ENCODE measurements around the gene LAMA2. TPM values are rescaled to one million over a fixed set of nuclear protein-coding genes. Genes with fewer than 3 reads are reported as not detected.

The LAMA2 gene
- total RNA-seq, 1 experiment from 2014 or later: 8.2 TPM

DNA sequence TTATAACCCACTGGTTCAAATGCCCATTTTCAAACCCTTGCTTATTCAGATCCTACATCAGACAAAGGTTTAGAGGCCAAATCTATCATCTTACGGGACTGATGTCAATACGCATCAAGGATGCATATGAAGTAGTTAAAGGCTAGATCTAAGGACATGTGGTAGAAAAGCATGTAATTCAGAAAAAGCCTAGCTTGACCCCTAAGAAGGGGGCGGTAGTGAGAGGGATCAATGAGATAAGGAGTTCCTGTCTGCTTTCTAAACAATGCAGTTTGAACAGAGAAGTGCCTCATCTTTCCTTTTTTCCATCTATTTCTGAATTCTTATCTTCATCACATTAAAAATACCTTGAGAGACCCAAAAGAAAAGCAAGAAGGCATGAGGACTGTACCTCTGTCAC, 589.3 kb downstream of the LAMA2 start:
- no peaks in the 10 kb centered on the region for H3K27me3 ChIP-seq (ENCODE audit: insufficient read depth, low read length)
- RAD21 ChIA-PET (ENCODE audit: low non-redundant PET in 1 of 2, low total read pairs in 2 of 2, uncharacterized antibody in 2 of 2, unreplicated experiment in 2 of 2): no interaction called here
- TF ChIP-seq EZH2phosphoT487 (IDR thresholded peaks at IDR 0.05; ENCODE audit: borderline replicate concordance) (no peak), JUND (IDR thresholded peaks at IDR 0.05) (no peak)
- BruUV-seq (replicated peaks): no TSS peak
- H3K79me2 ChIP-seq (ENCODE audit: insufficient read depth, low read length): no peaks in the 10 kb centered on the region
- no peaks in the 10 kb centered on the region for H3K9me3 ChIP-seq (ENCODE audit: control insufficient read depth in 1 of 2, insufficient read depth in 1 of 2, low read depth in 1 of 2, low read length in 2 of 2)
- H3K27ac ChIP-seq (ENCODE audit: low read depth, low read length): no peak overlapping the region
- no peak overlapping the region for H3K4me3 ChIP-seq (replicated peaks in 1 of 2; ENCODE audit: low read depth in 1 of 2, low read length in 2 of 2)
- H3K4me1 ChIP-seq (ENCODE audit: control insufficient read depth in 1 of 2, insufficient read depth in 2 of 2, low read length in 2 of 2): peaks cover 0 to 9% of the 10 kb centered on the region in 2 experiments; a peak in 1 of 4 replicates
- H3K4me2 ChIP-seq (ENCODE audit: low read length): no peak overlapping the region
- POLR2A ChIA-PET: no interaction called here
- CTCF ChIA-PET: no interaction called here
- no peaks in the 10 kb centered on the region for H3K9me2 ChIP-seq (ENCODE audit: insufficient read depth)
- H3K36me3 ChIP-seq (ENCODE audit: control insufficient read depth in 1 of 2, insufficient read depth in 2 of 2, low read length in 2 of 2): no peaks in the 10 kb centered on the region
- H3K9ac ChIP-seq (ENCODE audit: low read length): no peak overlapping the region
- intact Hi-C loops (cut with micrococcal nuclease): no loop called here
- DNase-seq (ENCODE audit: low read depth, low spot score): no peak
- no peak for ATAC-seq
- H2AFZ ChIP-seq (ENCODE audit: low read depth, low read length, poor library complexity, severe bottlenecking): no peak overlapping the region
- no peaks in the 10 kb centered on the region for H4K20me1 ChIP-seq (ENCODE audit: insufficient read depth)

DNA sequence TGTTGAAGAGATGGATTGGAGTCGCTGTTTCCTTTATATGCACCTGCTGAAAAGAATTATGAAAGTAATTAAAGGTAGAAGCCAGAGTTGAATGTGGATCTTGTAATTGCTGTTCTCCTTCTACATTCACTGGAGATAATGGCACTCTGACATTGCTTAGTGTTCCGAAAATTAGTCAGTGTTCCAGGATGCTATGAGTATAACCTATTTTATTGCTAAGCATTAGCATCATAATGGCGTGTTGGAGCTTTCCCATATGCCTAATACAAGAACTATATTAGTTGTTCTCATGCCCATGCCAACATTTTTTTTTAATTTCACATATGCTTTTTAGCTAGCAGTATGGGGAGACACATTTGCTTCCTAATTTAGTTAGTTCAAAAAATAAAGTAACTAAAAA, 590.6 kb downstream of the LAMA2 start:
- no peaks in the 10 kb centered on the region for H4K20me1 ChIP-seq (ENCODE audit: insufficient read depth)
- no peaks in the 10 kb centered on the region for H3K9me2 ChIP-seq (ENCODE audit: insufficient read depth)
- H3K4me3 ChIP-seq (replicated peaks in 1 of 2; ENCODE audit: low read depth in 1 of 2, low read length in 2 of 2): no peak overlapping the region
- ChIA-PET CTCF (no interaction called here), RAD21 (ENCODE audit: low non-redundant PET in 1 of 2, low total read pairs in 2 of 2, uncharacterized antibody in 2 of 2, unreplicated experiment in 2 of 2) (no interaction called here), POLR2A (no interaction called here)
- no peaks in the 10 kb centered on the region for H3K36me3 ChIP-seq (ENCODE audit: control insufficient read depth in 1 of 2, insufficient read depth in 2 of 2, low read length in 2 of 2)
- TF ChIP-seq, protein P1, sequence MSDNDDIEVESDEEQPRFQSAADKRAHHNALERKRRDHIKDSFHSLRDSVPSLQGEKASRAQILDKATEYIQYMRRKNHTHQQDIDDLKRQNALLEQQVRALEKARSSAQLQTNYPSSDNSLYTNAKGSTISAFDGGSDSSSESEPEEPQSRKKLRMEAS (IDR thresholded peaks at IDR 0.05): no peak
- no peak for TF ChIP-seq ZNF274 (IDR thresholded peaks at IDR 0.05; ENCODE audit: low read depth, low read length)
- intact Hi-C loops (cut with micrococcal nuclease): no loop called here
- no peak overlapping the region for H3K27ac ChIP-seq (ENCODE audit: low read depth, low read length)
- H3K4me1 ChIP-seq (ENCODE audit: control insufficient read depth in 1 of 2, insufficient read depth in 2 of 2, low read length in 2 of 2): peaks cover 0 to 9% of the 10 kb centered on the region in 2 experiments; a peak in 1 of 4 replicates
- DNase-seq (ENCODE audit: low read depth, low spot score) (no peak), ATAC-seq (no peak)
- H3K4me2 ChIP-seq (ENCODE audit: low read length): no peak overlapping the region
- BruUV-seq (replicated peaks): no TSS peak
- H3K27me3 ChIP-seq (ENCODE audit: insufficient read depth, low read length): no peaks in the 10 kb centered on the region
- H3K9me3 ChIP-seq (ENCODE audit: control insufficient read depth in 1 of 2, insufficient read depth in 1 of 2, low read depth in 1 of 2, low read length in 2 of 2): no peaks in the 10 kb centered on the region
- no peak overlapping the region for H2AFZ ChIP-seq (ENCODE audit: low read depth, low read length, poor library complexity, severe bottlenecking)
- no peaks in the 10 kb centered on the region for H3K79me2 ChIP-seq (ENCODE audit: insufficient read depth, low read length)
- H3K9ac ChIP-seq (ENCODE audit: low read length): no peak overlapping the region
